ENCODE data around the gene ELOB. TPM values are rescaled to one million over a fixed set of nuclear protein-coding genes. Genes with fewer than 3 reads are reported as not detected.

The ELOB gene
- total RNA-seq, result 336 TPM
- long read RNA-seq, transcript ELOB-202 (3 exons, 997 nt), result minor isoform, 64 of 198 reads
- long read RNA-seq, transcript ELOB-203 (4 exons, 991 nt), result major isoform, 126 of 198 reads
- long read RNA-seq, partial matches to known transcripts, result 6 of 198 reads
- long read RNA-seq, other reads (novel, unspliced or antisense), result 1 of 198 reads

GRCh38 chr16:2777231-2777902, at the start of gene ELOB:
Gene ELOB (minus strand): TSS chr16:2777280. CDS start chr16:2777239, 41 bp downstream.
- ATAC-seq (peak; percentile 95), DNase-seq (ENCODE audit: missing footprints) (peak; percentile 96)
- intact Hi-C loops (cut with DNase I), result loop anchor here (1.0 kb wide), 2 partner anchors 25 to 91 kb away; partner anchors contain the start of gene SRRM2

GRCh38 chr16:2825906-2826305, 48.8 kb upstream of the ELOB start:
- no peak for ATAC-seq
- no peak for DNase-seq (ENCODE audit: missing footprints)
- intact Hi-C loops (cut with DNase I), result no loop called here

- no peak for ATAC-seq
- intact Hi-C loops (cut with DNase I), result no loop called here
- DNase-seq (ENCODE audit: missing footprints), result no peak
Observed at GRCh38 chr16:2825049-2825742, 48.1 kb upstream of the ELOB start.

- ATAC-seq, result no peak
- DNase-seq (ENCODE audit: missing footprints), result no peak
- intact Hi-C loops (cut with DNase I), result no loop called here
Observed at GRCh38 chr16:2824626-2825025, 47.5 kb upstream of the ELOB start.

DNA sequence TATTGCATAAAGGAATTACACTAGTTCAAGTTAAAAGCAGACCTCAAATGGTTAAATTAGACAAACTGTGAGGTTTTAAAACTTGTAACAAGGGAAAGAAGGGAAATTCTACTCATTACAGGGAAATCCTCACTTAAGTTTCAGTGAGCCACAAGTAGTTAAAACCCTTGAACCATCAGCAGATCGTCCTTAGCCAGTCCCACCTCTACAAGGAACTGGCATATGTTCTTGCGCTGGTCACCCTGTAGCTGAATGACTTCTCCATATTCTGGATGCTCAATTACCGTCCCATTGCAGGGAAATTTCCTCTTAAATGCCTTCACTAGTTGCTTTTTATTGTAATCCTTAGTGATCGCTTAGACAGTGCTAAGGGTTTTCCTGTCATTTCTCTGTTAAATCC, 45.4 kb upstream of the ELOB start:
- ATAC-seq (no peak), DNase-seq (ENCODE audit: missing footprints) (no peak)

GRCh38 chr16:2822158-2822495, 45.0 kb upstream of the ELOB start:
- ATAC-seq (no peak), DNase-seq (ENCODE audit: missing footprints) (no peak)
- intact Hi-C loops (cut with DNase I), result no loop called here

More for the DNA sequence above, 45.4 kb upstream of the ELOB start:
- intact Hi-C loops (cut with DNase I), result no loop called here

- DNase-seq (ENCODE audit: missing footprints) (no peak), ATAC-seq (no peak)
- intact Hi-C loops (cut with DNase I), result no loop called here
Observed at GRCh38 chr16:2821487-2822157, 44.5 kb upstream of the ELOB start.

- intact Hi-C loops (cut with DNase I), result no loop called here
- no peak for ATAC-seq
- no peak for DNase-seq (ENCODE audit: missing footprints)
Observed at GRCh38 chr16:2820836-2821486, 43.9 kb upstream of the ELOB start.

GRCh38 chr16:2819939-2820835, 43.1 kb upstream of the ELOB start:
- no peak for ATAC-seq

DNA sequence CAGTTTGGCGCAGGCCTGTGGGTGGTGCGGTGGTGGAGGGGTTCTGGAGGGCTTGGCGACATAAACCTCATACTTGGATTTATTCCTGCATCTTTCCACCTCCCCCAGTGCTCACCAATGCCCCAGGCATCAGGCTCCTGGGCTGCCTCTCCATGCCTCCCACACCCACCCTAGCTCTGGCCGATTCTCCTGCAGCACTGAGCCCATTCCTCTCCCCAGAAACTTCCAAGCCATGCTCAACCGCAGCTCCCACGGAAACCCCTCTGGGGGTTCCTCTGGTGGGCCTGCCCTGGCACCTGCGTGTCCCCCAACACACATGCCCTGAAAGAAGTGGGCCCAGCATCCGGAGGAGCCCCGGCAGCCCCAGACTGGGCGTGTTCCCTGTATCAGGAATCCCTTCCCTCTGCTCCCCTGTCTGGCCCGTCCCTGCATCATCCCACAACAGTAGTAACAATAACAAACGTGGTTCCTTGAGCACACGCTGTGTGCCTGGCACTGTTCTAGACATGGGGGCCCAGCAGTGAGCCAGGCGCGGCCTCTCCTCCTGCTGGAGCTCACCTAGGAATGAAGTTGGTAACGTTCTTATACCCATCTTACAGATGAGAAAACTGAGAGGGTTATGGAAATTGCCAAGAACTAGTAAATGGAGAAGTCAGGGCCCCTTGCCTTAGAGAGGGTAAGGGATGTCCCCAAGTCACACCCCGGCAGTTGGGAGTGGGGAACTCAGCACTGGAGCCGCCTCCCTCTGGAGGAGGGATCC, 42.3 kb upstream of the ELOB start:
- DNase-seq (ENCODE audit: missing footprints) (no peak), ATAC-seq (no peak)
- intact Hi-C loops (cut with DNase I), result no loop called here

More at GRCh38 chr16:2819939-2820835, 43.1 kb upstream of the ELOB start:
- intact Hi-C loops (cut with DNase I), result no loop called here
- no peak for DNase-seq (ENCODE audit: missing footprints)

GRCh38 chr16:2818272-2818876, 41.3 kb upstream of the ELOB start:
- intact Hi-C loops (cut with DNase I), result no loop called here
- ATAC-seq, result no peak
- DNase-seq (ENCODE audit: missing footprints), result no peak

- DNase-seq (ENCODE audit: missing footprints), result no peak
- ATAC-seq, result peak; percentile 16
- intact Hi-C loops (cut with DNase I), result no loop called here
Observed at GRCh38 chr16:2817340-2818271, 40.5 kb upstream of the ELOB start.

GRCh38 chr16:2816751-2817339, 39.8 kb upstream of the ELOB start, which contains the start of gene PRSS21:
Gene PRSS21 (plus strand): TSS chr16:2817237. CDS start chr16:2817269, 32 bp downstream.
- DNase-seq (ENCODE audit: missing footprints) (no peak), ATAC-seq (no peak)
- intact Hi-C loops (cut with DNase I), result no loop called here

DNA sequence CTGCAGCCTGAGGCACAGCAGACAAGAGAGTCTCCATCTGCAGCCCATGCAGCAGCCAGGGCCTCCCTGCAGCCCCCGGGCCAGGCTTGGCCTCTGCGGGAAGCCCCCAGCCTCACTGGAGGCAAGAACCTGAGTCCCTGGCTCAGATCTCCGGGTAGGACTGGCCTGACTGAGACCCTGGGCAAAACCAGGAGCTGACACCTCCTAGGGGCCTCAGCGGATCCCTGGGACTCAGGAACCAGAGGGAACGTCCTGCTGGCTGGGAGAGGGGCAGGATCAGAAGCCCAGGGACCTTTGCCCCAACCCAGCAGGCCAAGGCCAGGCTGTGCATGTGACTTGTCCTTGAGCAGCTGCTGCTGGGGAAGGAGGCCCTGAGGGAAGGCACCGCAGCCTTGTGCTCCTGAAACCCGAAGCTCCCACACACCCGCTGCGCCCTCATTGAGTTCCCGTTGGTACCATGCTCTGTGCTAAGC, 38.3 kb upstream of the ELOB start:
- ATAC-seq, result no peak
- intact Hi-C loops (cut with DNase I), result no loop called here
- no peak for DNase-seq (ENCODE audit: missing footprints)

DNA sequence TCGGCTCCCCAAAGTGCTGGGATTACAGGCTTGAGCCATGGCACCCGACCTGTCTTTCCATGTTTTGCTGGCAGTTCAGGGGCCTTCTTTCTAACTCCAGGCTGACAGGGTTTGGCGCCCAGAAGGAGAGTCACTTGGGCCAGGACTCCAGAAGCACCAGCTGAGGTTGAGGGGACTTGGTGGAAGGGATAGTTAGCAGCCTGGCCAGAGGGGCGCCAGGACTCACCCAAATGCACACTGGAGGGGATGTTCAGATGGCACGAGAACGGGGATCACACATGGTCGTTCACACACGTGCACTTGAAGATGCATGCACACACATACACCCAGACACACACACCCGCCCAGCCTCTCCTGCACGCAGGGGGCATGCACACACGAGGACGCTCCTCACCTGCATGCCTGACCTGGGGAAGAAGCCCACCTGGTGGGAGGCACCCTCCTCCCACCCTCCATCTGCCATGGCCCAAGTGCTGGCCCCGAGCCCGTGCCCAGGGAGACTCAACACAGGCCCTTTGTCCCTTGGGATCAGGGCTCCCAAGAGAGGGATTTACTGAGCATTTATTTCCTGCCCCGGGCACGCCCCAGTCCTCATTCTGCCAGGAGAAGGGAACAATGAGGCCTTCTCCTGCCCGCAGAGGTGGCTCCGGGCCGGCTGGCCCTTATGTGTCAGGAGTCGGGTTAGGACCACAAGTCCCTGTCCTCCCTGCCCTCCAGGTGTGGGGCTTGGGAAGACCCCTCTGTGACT, 37.6 kb upstream of the ELOB start:
- intact Hi-C loops (cut with DNase I), result no loop called here
- no peak for DNase-seq (ENCODE audit: missing footprints)
- ATAC-seq, result no peak
